Stimulated activated CD8-positive, alpha-beta memory T cell treated with anti-CD3 and anti-CD28 coated beads, Interleukin-4, amount 100 ng/mL, for 4 hours (primary cell): ENCODE data around the gene TDG.
"Not testable (repeated sequence)": the region's sequence is repeated elsewhere in the genome, so short reads cannot be mapped to it uniquely, and the experiment has no call there.

Source experiments
- DNase-seq, 2 donors: peaks; one replicate each; pipeline ENCODE4 v3.0.0-alpha.2; 2020; ENCODE audit warnings: low read depth in 2 of 2, low spot score in 1 of 2

The TDG gene

DNA sequence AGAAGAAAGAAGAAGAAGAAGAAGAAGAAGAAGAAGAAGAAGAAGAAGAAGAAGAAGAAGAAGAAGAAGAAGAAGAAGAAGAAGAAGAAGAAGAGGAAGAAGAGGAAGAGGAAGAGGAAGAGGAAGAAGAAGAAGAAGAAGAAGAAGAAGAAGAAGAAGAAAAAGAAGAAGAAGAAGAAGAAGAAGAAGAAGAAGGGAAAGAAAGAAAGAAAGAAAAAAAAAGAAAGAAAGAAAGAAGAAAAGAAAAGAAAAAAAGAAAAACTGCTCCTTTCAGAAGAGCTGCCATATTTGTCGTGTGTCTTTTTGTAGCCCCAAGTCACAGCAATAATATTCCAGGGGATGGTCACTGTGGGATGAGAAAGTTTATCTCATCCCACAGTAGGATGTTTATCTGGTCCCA, 56.2 kb downstream of the TDG start:
- not testable (repeated sequence) for DNase-seq

DNA sequence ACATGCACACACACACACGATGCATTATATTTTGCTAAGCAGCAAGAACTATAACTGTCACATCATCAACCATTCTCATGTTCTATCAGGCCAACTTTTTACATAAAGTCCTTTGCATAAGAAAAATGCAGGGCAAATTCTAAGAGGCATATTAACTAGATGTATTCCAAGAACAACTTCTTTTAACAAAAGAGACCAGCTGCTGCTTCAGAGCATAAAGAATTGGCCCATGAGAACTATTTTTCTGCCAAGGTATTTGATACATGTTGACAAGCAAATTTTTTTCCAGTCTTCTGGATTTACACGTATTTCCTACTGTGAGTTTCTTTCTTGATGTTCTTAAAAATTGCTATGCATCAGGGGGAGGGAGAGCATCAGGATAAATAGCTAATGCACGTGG, 57.1 kb downstream of the TDG start:
- no peak for DNase-seq

DNA sequence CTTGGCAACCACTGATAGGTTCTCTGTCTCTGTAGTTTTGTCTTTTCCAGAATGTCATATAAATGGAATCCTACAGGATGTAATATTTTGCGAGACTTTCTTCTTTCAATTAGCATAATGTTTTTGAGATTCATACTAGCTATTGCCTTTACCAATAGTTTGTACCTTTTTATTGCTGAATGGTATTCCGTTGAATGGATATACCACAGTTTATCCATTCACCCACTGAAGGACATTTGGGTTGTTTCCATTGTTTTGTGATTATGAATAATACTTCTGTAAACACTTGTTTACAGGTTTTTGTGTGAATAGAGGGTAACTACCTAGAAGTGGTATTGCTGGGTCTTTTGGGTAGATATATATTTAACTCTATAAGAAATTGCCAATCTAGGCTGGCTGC, 58.0 kb downstream of the TDG start:
- DNase-seq = no peak

DNA sequence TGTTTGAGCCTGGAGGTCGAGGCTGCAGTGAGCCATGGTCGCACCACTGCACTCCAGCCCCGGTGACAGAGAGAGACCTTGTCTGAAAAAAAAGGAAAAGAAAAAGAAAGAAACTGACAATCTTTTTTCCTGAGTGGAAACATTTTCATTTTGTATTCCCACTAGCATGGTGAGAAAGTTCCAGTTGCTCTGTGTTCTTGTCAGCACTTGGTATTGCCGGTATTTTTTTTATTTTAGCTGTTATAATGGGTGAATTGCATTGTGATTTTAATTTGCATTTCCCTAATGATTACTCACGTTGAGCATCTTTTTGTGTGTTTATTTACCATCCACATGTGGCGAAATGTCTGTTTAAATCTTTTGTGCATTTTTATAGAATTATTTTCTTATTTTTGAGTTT, 58.7 kb downstream of the TDG start:
- DNase-seq = no peak

DNA sequence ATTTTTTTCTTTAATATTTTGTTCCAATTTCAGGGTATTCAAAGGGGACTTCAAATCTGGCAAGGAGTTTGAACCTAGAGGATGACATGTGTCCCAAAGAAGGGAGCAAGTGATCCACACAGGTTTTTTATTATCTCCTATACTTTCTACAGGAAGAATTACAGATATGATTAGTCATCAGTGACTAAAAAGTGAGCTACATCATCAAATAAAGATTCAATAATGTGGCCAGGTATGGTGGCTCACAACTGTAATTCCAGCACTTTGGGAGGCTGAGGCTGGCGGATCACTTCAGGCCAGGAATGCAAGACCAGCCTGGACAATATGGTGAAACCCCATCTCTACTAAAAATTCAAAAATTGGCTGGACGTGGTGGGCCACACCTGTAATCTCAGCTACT, 60.1 kb downstream of the TDG start:
- no peak for DNase-seq

DNA sequence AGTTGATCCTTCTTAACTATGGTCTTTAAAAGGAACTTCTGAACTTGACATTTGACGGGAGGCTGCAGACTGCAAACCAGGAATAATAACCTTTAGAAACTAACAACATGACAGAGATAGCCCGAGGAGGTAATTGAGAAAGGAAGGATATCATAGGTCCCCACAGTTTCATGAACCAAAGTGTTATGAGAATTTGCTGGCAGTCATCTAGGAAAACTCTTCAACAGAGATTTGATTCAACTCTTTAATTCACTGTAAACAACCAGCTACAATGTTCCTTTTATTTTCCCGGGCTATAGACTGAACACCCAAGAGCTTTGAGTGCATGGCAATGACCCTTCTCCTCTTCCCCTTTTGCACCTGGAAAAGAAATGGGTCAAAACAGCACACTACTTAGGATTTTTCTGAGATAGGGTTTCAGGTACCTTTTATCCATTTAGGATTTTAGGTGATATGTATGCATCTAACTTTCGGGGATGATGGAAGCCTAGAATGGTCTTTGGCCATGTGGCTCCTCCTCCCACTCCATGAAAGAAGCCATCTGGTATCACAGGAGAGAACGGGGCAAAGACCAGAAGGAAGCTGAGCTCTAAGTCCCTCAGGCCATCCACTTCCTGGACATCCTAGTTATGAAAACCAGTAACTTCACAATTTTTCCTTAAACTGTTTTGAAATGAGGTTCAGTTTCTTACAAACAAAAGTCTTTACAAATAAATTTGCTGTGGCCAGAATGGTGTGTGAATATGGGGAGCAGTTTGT, 61.3 kb downstream of the TDG start:
- no peak for DNase-seq

DNA sequence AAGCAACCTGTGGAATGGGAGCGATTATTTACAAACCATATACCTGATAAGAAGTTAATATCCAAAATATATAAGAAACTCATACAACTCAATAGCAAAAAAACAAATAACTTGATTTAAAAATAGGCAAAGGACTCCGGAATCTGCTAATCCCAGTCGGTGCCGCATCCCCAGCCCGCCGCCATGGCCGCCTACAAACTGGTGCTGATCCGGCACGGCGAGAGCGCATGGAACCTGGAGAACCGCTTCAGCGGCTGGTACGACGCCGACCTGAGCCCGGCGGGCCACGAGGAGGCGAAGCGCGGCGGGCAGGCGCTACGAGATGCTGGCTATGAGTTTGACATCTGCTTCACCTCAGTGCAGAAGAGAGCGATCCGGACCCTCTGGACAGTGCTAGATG, 64.9 kb downstream of the TDG start:
- DNase-seq = not testable (repeated sequence)

DNA sequence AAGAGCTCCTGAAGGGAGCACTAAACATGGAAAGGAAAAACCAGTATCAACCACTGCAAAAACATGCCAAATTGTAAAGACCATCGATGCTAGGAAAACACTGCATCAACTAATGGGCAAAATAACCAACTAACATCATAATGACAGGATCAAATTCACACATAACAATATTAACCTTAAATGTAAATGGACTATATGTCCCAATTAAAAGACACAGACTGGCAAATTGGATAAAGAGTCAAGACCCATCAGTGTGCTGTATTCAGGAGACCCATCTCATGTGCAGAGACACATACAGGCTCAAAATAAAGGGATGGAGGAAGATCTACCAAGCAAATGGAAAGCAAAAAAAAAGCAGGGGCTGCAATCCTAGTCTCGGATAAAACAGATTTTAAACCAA, 70.5 kb downstream of the TDG start:
- not testable (repeated sequence) for DNase-seq
